ENCODE measurements around the gene NSUN2.

- TF ChIP-seq, protein P1, sequence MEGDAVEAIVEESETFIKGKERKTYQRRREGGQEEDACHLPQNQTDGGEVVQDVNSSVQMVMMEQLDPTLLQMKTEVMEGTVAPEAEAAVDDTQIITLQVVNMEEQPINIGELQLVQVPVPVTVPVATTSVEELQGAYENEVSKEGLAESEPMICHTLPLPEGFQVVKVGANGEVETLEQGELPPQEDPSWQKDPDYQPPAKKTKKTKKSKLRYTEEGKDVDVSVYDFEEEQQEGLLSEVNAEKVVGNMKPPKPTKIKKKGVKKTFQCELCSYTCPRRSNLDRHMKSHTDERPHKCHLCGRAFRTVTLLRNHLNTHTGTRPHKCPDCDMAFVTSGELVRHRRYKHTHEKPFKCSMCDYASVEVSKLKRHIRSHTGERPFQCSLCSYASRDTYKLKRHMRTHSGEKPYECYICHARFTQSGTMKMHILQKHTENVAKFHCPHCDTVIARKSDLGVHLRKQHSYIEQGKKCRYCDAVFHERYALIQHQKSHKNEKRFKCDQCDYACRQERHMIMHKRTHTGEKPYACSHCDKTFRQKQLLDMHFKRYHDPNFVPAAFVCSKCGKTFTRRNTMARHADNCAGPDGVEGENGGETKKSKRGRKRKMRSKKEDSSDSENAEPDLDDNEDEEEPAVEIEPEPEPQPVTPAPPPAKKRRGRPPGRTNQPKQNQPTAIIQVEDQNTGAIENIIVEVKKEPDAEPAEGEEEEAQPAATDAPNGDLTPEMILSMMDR (IDR thresholded peaks at IDR 0.05; ENCODE audit: low read depth, low read length, poor library complexity, severe bottlenecking), result no peak
- TF ChIP-seq EZH2phosphoT487 (IDR thresholded peaks at IDR 0.05; ENCODE audit: borderline replicate concordance, low read length), result no peak
These were observed 17.6 kb downstream of the NSUN2 start for GRCh38 chr5:6615034-6615815.

Measured in DOHH2 (cell line).